Activated CD4-positive, alpha-beta T cell treated with anti-CD3 and anti-CD28 coated beads, Interleukin-2, amount 10 ng/mL, durations not matched to agents 24 days and 14 days (primary cell): ENCODE data around the gene BLOC1S1. TPM values are rescaled to one million over a fixed set of nuclear protein-coding genes. Genes with fewer than 3 reads are reported as not detected.

Experiments used
- DNase-seq: peaks from one replicate; pipeline ENCODE4 v3.0.0; 2022
- H3K27ac Mint-ChIP-seq: one replicate; pipeline ENCODE4 v1.8.0; 2022; ENCODE audit warnings: mild to moderate bottlenecking, mixed read lengths
- H3K27me3 Mint-ChIP-seq: one replicate; pipeline ENCODE4 v1.8.0; 2022; ENCODE audit warnings: mixed read lengths
- H3K36me3 Mint-ChIP-seq: one replicate; pipeline ENCODE4 v1.8.0; 2022; ENCODE audit warnings: low read depth, mild to moderate bottlenecking, mixed read lengths
- H3K4me1 Mint-ChIP-seq: one replicate; pipeline ENCODE4 v1.8.0; 2021; ENCODE audit warnings: mixed read lengths
- H3K4me3 Mint-ChIP-seq: one replicate; pipeline ENCODE4 v1.8.0; 2022; ENCODE audit warnings: mild to moderate bottlenecking, moderate library complexity, mixed read lengths
- H3K9me3 Mint-ChIP-seq: one replicate; pipeline ENCODE4 v1.8.0; 2021; ENCODE audit warnings: mixed read lengths
- intact Hi-C: fragments of 100-400 bp; cut with micrococcal nuclease; formaldehyde crosslinking; loops from one replicate; pipeline ENCODE4 v1.15.1; 2023
- total RNA-seq: library from RNA; stranded (reverse); gene quantifications from 2 replicates; pipeline ENCODE4 v1.2.3, GENCODE V29; 2022

BLOC1S1 gene
- total RNA-seq, 1 donor from 2014 or later = 62.7 TPM

- peaks cover 37% of the 10 kb centered on the region for H3K36me3 Mint-ChIP-seq
- H3K27ac Mint-ChIP-seq = no peak overlapping the region
- intact Hi-C loops = no loop called here
- H3K27me3 Mint-ChIP-seq = no peaks in the 10 kb centered on the region
- H3K4me1 Mint-ChIP-seq = peaks cover 4% of the 10 kb centered on the region
- H3K9me3 Mint-ChIP-seq = no peaks in the 10 kb centered on the region
- DNase-seq = no peak
- no peak overlapping the region for H3K4me3 Mint-ChIP-seq
Measured at GRCh38 chr12:55767156-55767555, 51.3 kb downstream of the BLOC1S1 start.

Other genes with a start within 250 kb of the BLOC1S1 start
- not detected in 2 replicates for gene OR6C70, start 245.9 kb upstream of the BLOC1S1 start, total RNA-seq
- not detected in 2 replicates for gene OR6C68, start 223.7 kb upstream of the BLOC1S1 start, total RNA-seq
- not detected in 2 replicates for gene OR6C4, start 166.4 kb upstream of the BLOC1S1 start, total RNA-seq
- gene OR2AP1, start 143.6 kb upstream of the BLOC1S1 start, total RNA-seq = not detected in 2 replicates
- gene OR10P1, start 79.2 kb upstream of the BLOC1S1 start, total RNA-seq = not detected in 2 replicates
- gene ITGA7, start 8.1 kb upstream of the BLOC1S1 start, total RNA-seq = 0.65 and 1.5 TPM in 2 replicates
- gene RDH5, start 4.3 kb downstream of the BLOC1S1 start, total RNA-seq = 7.1 and 8.4 TPM in 2 replicates
- 190 and 196 TPM in 2 replicates for gene CD63, start 13.0 kb downstream of the BLOC1S1 start, total RNA-seq
- gene GDF11, start 27.1 kb downstream of the BLOC1S1 start, total RNA-seq = 14.3 and 15.1 TPM in 2 replicates
- gene SARNP, start 101.7 kb downstream of the BLOC1S1 start, total RNA-seq = 76.6 and 81.6 TPM in 2 replicates
- gene ORMDL2, start 102.0 kb downstream of the BLOC1S1 start, total RNA-seq = 49.8 and 55.8 TPM in 2 replicates
- 39.8 and 42.0 TPM in 2 replicates for gene DNAJC14, start 113.5 kb downstream of the BLOC1S1 start, total RNA-seq
- gene MMP19, start 126.9 kb downstream of the BLOC1S1 start, total RNA-seq = not detected in 2 replicates
- gene PYM1, start 211.8 kb downstream of the BLOC1S1 start, total RNA-seq = 34.8 and 35.6 TPM in 2 replicates
- 355 and 365 TPM in 2 replicates for gene DGKA, start 215.1 kb downstream of the BLOC1S1 start, total RNA-seq
- not detected in 2 replicates for gene PMEL, start 250.0 kb downstream of the BLOC1S1 start, total RNA-seq